Activated CD4-positive, alpha-beta T cell treated with anti-CD3 and anti-CD28 coated beads, Interleukin-2, Interleukin-4, amounts not matched to agents 100 ng/mL and 50 ng/mL, durations not matched to agents 16 hours and 8 hours (primary cell): ENCODE measurements around the gene OR10W1.
A peak's percentile ranks its signal among the peaks of the same experiment; 100 is the strongest.

Experiments
- DNase-seq: peaks from one replicate; pipeline ENCODE4 v3.0.0-alpha.2; 2020; ENCODE audit warnings: low spot score

The OR10W1 gene, protein sequence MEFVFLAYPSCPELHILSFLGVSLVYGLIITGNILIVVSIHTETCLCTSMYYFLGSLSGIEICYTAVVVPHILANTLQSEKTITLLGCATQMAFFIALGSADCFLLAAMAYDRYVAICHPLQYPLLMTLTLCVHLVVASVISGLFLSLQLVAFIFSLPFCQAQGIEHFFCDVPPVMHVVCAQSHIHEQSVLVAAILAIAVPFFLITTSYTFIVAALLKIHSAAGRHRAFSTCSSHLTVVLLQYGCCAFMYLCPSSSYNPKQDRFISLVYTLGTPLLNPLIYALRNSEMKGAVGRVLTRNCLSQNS

DNA sequence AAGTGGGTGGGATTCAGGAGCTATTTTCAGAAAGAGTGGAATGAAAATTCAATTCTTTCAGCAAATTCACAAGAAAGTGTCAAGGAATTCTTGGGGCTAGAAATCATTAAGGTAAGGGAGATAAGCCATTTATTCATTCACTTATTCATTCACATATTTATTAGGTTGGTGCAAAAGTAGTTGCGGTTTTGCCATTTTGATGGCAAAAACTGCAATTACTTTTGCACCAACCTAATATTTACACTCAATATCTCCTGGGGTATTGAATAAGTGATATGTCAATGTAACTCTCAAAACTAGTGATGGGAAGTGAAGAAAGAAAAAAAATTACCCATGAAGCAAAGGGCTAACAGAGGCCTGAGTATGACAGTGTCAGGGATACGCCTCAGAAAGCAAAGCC lies at the start of gene OR10W1:
Gene OR10W1, minus strand, starts transcription at position 119 of the 400 bp plus-strand sequence. CDS start 402 bp downstream, outside the sequence.
- no peak for DNase-seq

DNA sequence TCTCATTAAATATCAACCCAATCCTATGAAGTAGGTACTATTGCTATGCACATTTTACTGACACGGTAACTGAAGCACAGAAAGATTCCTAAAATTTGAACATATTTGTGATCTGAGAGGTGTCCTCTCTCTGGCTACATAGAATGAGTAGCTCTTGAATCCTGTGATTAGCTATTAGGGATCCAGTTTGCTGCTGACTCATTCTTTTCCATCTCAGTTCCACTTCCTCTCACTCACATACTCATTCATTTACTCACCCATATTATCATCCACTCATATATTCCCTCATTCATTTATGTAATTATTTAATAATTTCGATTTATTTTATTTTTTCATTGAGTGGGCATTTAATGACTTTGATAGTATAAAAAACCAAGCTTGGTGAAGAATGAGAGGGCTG lies 48.1 kb upstream of the OR10W1 start:
- DNase-seq, result no peak

DNA sequence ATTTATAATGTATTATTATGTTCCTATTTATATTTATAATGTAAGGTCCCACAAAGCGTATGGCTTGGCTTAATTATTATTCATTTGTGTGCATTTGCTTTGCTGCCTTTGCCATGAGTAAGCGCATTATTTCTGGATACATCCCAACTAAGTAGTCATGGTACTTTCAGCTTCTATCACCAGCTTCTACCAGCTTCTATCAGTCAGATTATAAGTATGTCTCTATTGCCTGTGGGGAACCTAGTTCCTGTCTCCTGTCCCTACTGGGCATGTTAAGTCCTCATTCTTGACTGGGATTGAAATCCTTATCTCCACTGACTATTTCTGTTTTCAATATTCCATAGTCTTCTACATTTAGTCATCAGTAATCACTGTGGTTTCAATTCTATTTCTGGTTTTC lies 33.5 kb upstream of the OR10W1 start:
- DNase-seq, result no peak

DNA sequence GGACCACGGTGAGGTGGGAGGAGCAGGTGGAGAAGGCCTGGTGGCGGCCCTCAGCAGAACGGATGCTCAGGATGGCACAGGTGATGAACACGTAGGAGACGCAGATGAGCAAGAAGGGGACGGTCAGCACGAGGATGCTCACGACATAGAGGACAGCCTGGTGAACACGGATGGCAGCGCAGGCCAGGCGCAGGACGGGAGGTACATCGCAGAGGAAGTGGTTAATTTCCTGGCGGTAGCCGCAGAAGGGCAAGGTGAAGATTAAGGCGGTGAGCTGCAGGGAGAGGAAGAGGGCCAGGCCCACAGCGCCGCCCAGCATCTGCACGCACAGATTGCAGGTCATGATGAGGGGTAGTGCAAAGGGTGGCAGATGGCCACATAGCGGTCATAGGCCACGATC lies 24.0 kb upstream of the OR10W1 start:
- DNase-seq, result no peak

DNA sequence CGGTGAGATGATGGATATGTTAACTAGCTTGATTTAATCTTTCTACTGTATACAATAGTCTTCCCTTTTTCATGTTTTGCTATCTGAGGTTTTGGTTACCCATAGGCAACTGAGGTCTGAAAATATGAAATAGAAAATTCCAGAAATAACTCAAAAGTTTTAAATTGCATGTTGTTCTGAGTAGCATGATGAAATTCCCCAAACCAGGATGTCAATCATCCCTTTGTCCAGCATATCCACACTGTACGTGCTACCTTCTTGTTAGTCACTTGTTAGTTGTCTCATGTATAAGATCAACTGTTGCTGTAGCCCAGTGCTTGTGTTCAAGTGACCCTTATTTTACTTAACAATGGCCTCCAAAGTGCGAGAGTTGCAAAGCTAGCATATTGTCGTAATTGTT lies 21.2 kb upstream of the OR10W1 start:
- no peak for DNase-seq

DNA sequence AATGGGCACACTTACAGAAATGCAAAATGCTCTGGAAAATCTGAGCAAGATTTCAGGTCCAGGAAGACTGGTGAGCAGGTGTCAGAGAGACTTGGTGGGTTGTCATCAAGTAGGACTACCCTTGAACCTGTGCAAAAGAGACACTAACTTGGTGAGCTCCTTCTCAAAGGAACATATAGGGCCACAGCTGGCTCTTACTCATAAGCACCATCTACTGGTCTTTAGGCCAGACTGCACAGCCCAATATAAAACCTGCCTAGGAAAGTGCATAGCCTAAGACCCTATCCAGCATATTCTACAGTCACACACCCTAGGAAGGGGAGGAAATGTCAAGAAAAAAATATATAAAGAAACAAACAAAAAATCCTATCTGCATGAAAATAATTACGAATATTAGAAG lies 18.2 kb upstream of the OR10W1 start:
- peak; percentile 10 for DNase-seq

DNA sequence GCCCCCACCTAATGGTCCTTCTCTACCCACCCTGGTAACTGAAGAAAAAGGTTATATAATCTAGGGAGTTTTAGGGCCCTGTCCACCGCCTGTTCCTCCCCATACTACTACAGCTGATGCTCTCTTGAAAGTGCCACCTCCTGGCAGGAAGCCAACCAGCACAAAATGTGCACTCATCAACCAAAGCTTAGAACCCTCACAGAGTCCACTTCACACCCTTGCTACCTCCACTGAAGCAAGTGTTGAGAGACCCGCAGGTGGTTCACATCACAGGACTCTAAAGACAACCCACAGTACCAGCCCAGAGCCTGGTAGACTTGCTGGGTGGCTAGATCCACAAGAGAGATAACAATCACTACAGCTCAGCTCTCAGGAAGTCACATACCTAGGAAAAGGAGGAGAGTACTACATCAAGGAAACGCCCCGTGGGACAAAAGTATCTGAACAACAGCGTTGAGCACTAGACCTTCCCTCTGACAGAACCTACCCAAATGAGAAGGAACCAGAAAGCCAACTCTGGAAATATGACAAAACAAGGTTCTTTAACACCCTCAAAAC lies 17.5 kb upstream of the OR10W1 start:
- no peak for DNase-seq

DNA sequence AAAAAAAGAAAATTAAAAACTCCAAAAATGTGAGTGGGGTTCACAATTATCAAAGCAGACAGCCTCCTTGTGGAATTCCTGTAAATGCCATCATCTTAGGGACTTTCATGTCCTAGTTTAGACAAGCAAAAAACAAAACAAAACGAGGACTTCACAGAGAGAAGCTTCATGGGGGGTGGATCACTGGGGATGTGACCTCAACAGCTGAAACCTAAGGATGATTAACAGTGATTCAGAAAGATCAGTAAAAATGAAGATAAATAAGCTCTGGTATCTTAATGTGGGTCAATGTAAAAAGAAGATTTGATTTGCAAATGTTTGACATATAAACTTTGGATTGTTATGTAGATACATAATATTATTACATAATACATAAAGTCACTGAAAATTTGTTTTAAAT lies 8.1 kb upstream of the OR10W1 start:
- DNase-seq, result no peak

DNA sequence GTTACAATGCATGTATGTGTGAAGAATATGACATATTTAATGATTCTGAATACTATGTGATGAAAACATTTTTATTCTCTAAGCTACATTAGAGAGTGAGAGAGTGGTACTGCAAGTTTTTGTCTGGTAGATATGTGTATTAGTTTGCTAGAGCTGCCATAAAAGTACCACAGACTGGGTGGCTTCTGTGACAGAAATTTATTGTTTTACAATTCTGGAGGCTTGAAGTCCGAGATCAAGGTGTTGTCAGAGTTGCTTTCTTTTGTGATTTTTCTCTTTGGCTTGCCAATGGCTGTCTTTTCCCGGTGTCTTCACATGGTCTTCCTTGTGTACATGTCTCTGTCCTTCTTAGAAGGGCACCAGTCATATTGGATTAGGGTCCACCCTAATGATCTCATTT lies 6.9 kb upstream of the OR10W1 start:
- DNase-seq, result no peak

DNA sequence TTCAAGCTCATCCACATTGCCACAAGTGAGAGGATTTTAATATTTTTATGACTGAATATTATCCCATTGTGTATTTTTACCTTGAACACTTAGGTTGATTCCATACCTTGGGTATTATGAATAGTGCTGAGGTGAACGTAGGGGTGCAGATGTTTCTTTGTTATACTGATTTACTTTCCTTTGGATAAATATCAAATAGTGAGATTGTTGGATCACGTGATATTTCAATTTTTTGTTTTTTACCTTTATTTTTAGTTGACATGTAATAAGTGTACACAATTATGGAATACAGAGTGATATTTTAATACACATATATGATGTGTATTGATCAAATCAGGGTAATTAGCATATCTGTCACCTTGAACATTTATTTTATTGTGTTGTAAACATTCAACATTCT lies 8.1 kb downstream of the OR10W1 start:
- no peak for DNase-seq

DNA sequence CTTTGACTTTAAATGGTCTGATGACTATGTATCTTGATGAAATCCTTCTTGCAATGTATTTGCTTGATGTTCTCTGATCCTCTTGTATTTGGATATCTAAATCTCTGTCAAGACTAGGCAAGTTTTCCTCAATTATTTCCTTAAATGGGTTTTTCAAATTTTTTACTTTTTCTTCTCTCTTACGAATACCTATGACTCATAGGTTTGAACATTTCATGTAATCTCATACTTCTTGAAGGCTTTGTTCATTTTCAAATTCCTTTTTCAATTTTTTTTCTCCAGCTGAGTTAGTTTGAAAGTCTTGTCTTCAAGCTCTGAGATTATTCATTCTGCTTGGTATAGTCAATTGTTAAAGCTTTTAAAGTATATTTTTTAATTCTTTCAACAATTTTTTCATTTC lies 13.1 kb downstream of the OR10W1 start:
- no peak for DNase-seq

DNA sequence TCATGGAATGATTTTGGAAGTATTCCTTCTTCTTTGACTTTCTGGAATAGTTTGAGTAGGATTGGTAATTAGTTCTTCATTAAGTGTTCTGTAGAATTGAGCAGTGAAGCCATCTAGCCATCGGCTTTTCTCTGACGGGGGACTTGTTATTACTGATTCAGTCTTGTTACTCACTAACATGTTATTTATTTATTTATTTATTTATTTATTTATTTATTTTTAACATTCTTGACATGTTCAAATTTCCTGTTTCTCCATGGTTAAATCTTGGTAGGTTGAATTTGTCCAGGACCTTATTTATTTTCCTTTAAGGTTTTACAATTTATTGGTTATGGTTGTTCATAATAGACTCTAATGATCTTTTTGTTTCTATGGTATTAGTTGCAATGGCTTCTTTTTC lies 24.1 kb downstream of the OR10W1 start:
- no peak for DNase-seq

DNA sequence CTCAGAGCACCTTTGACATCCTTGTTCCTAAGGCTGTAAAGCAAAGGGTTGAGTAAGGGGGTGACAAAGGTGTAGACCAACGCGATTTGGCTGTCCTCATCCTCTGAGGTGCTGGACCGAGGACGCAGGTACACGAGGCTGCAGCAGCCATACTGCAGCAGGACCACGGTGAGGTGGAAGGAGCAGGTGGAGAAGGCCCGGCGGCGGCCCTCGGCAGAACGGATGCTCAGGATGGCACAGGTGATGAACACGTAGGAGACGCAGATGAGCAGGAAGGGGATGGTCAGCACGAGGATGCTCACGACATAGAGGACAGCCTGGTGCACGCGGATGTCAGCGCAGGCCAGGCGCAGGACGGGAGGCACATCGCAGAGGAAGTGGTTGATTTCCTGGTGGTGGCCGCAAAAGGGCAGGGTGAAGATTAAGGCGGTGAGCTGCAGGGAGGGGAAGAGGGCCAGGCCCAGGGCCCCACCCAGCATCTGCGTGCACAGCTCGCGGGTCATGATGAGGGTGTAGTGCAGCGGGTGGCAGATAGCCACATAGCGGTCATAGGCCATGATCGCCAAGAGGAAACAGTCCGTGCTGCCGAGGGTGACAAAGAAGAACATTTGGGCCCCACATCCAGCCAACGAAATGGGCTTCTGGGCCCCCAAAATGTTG lies 40.0 kb downstream of the OR10W1 start:
- DNase-seq, result no peak

DNA sequence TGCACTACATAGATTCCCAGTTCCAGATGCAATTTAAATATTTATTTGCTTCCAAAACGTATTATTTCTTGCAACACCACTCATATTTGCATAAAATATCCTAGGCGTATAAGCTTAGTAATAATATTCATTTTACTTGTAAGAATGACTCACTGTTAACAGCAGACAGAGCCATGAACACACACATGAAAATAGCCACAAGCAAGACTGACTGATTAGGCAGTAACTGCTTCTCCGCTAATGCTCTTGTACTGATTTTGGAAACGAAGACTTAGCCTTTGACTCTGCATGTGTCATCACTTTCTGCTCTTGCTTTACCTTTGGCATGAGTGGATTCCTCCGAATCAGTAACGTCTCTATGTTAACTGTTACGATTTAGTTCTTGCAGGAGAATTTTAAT lies 45.3 kb downstream of the OR10W1 start:
- no peak for DNase-seq
